HG03565 (cell line): ENCODE measurements around the gene BATF3.

Experiments used
- ATAC-seq: cut with Tn5 transposase; IDR thresholded peaks from one replicate; pipeline ENCODE4 v1.9.1; 2021; ENCODE audit warnings: mild to moderate bottlenecking, moderate library complexity; ENCODE audit not compliant: unreplicated experiment

Gene BATF3

GRCh38 chr1:212637902-212638301 is 61.7 kb downstream of the BATF3 start:
- ATAC-seq = no peak
